SK-N-SH (cell line): Measurements from ENCODE around the gene BTBD10. TPM values are rescaled to one million over a fixed set of nuclear protein-coding genes. Genes with fewer than 3 reads are reported as not detected.

Source experiments
- CTCF ChIA-PET: fragments of 300-600, 350-600 bp; formaldehyde crosslinking; extraction: SDS; loops from one replicate; lab custom pipeline; 2021; lab: Yijun Ruan, JAX
- POLR2A ChIA-PET: fragments of 350-600 bp; sonication (Branson Sonifier 250); formaldehyde crosslinking; extraction: SDS; loops from one replicate; lab custom pipeline; 2020; ENCODE audit warnings: antibody characterized with exemption, inconsistent platforms; lab: Yijun Ruan, JAX
- DNase-seq: peaks from one replicate; pipeline ENCODE4 v3.0.0; 2012
- H2AFZ ChIP-seq: fragments of 200-600 bp; sonication (generic); 2 replicates; pipeline ENCODE4 v1.8.1; 2016; ENCODE audit warnings: antibody characterized with exemption, mild to moderate bottlenecking, low read depth
- H3F3A ChIP-seq: fragments of 200-600 bp; sonication (generic); replicated peaks from 2 replicates; pipeline ENCODE3; 2016; ENCODE audit warnings: antibody characterized with exemption, mild to moderate bottlenecking; ENCODE audit not compliant: insufficient read depth
- H3K27ac ChIP-seq, 2 experiments: fragments of 200-500 bp in 1 of 2; fragments of 200-600 bp in 1 of 2; sonication (Bioruptor generic) in 1 of 2; sonication (generic), shearing (Covaris generic) in 1 of 2; 2 replicates each; pipeline versions ENCODE4 v1.5.1 to v1.6.1; 2014 to 2016; ENCODE audit warnings: low read depth in 2 of 2, inconsistent platforms in 1 of 2, low read length in 1 of 2, mild to moderate bottlenecking in 1 of 2, mixed read lengths in 1 of 2
- H3K27me3 ChIP-seq: fragments of 200-600 bp; sonication (generic), shearing (Covaris generic); 2 replicates; pipeline ENCODE4 v1.6.1; 2016; ENCODE audit warnings: mixed run types; ENCODE audit not compliant: insufficient read depth
- H3K36me3 ChIP-seq, 2 experiments: fragments of 200-500 bp in 1 of 2; fragments of 200-600 bp in 1 of 2; sonication (Bioruptor generic) in 1 of 2; sonication (generic) in 1 of 2; replicated peaks in 1 of 2; 2 replicates each; pipeline versions ENCODE3 to v1.5.1; 2014 to 2016; ENCODE audit warnings: low read length in 1 of 2, mild to moderate bottlenecking in 1 of 2; ENCODE audit not compliant: insufficient read depth in 2 of 2, control insufficient read depth in 1 of 2
- H3K4me1 ChIP-seq, 2 experiments: fragments of 200-500 bp in 1 of 2; fragments of 200-600 bp in 1 of 2; sonication (Bioruptor generic) in 1 of 2; sonication (generic), shearing (Covaris generic) in 1 of 2; 2 replicates each; pipeline versions ENCODE4 v1.5.1 to v1.6.1; 2014 to 2016; ENCODE audit warnings: low read depth in 1 of 2, low read length in 1 of 2, mixed run types in 1 of 2; ENCODE audit not compliant: insufficient read depth in 2 of 2, control insufficient read depth in 1 of 2
- H3K4me2 ChIP-seq: fragments of 200-600 bp; sonication (generic), shearing (Covaris generic); 2 replicates; pipeline ENCODE4 v1.6.1; 2017; ENCODE audit warnings: mixed run types
- H3K4me3 ChIP-seq, 2 experiments: fragments of 200-500 bp in 1 of 2; fragments of 200-600 bp in 1 of 2; sonication (Bioruptor generic) in 1 of 2; sonication (generic), shearing (Covaris generic) in 1 of 2; 2 replicates each; pipeline versions ENCODE4 v1.5.1 to v1.8.1; 2014 to 2016; ENCODE audit warnings: low read depth in 2 of 2, inconsistent platforms in 1 of 2, low read length in 1 of 2, mild to moderate bottlenecking in 1 of 2, mixed read lengths in 1 of 2, moderate library complexity in 1 of 2
- H3K79me2 ChIP-seq: fragments of 200-600 bp; sonication (generic); 2 replicates; pipeline ENCODE4 v1.8.1; 2017; ENCODE audit warnings: mild to moderate bottlenecking; ENCODE audit not compliant: insufficient read depth
- H3K9ac ChIP-seq: fragments of 200-600 bp; sonication (generic); 2 replicates; pipeline ENCODE4 v1.6.1; 2017; ENCODE audit warnings: mixed run types
- H3K9me2 ChIP-seq: fragments of 200-600 bp; sonication (generic); 2 replicates; pipeline ENCODE4 v1.6.1; 2017; ENCODE audit warnings: mixed run types
- H3K9me3 ChIP-seq: fragments of 200-600 bp; sonication (generic); 2 replicates; pipeline ENCODE4 v1.6.1; 2017; ENCODE audit warnings: mixed run types, mild to moderate bottlenecking, moderate library complexity
- H4K20me1 ChIP-seq: fragments of 200-600 bp; sonication (generic); 2 replicates; pipeline ENCODE4 v1.6.1; 2017; ENCODE audit warnings: mild to moderate bottlenecking, mixed run types; ENCODE audit not compliant: insufficient read depth
- EZH2phosphoT487 ChIP-seq: fragments of 200-600 bp; sonication (generic); IDR thresholded peaks from 2 replicates; pipeline ENCODE4 v1.6.1; 2017; ENCODE audit warnings: low read depth, mixed run types, mild to moderate bottlenecking, antibody characterized with exemption, moderate library complexity, borderline replicate concordance
- FOSL2 ChIP-seq: IDR thresholded peaks from 2 replicates; pipeline ENCODE4 v1.4.0; 2012; ENCODE audit warnings: low read depth, mild to moderate bottlenecking, moderate library complexity, borderline replicate concordance
- FOXM1 ChIP-seq: IDR thresholded peaks from 2 replicates; pipeline ENCODE4 v1.4.0; 2012; ENCODE audit warnings: low read depth, mild to moderate bottlenecking
- GABPA ChIP-seq: IDR thresholded peaks from 2 replicates; pipeline ENCODE4 v1.4.0; 2012; ENCODE audit warnings: low read depth, mild to moderate bottlenecking
- JUND ChIP-seq: IDR thresholded peaks from 2 replicates; pipeline ENCODE4 v1.4.0; 2012
- NFIC ChIP-seq: IDR thresholded peaks from 2 replicates; pipeline ENCODE4 v1.4.0; 2012; ENCODE audit warnings: borderline replicate concordance
- NRF1 ChIP-seq: IDR thresholded peaks from 2 replicates; pipeline ENCODE4 v1.6.1; 2012; ENCODE audit warnings: low read depth, mild to moderate bottlenecking, low read length
- RAD21 ChIP-seq: IDR thresholded peaks from 2 replicates; pipeline ENCODE4 v1.6.1; 2012; ENCODE audit warnings: mild to moderate bottlenecking, low read length
- RFX5 ChIP-seq: IDR thresholded peaks from 2 replicates; pipeline ENCODE4 v1.6.1; 2012; ENCODE audit warnings: mild to moderate bottlenecking, improper control_type of control experiment, low read length
- SIN3A ChIP-seq: IDR thresholded peaks from 2 replicates; pipeline ENCODE4 v1.6.1; 2012; ENCODE audit warnings: low read depth, mild to moderate bottlenecking, low read length, moderate library complexity, borderline replicate concordance
- TCF12 ChIP-seq: IDR thresholded peaks from 2 replicates; pipeline ENCODE4 v1.4.0; 2012
- YY1 ChIP-seq: IDR thresholded peaks from 2 replicates; pipeline ENCODE4 v1.4.0; 2012; ENCODE audit warnings: low read depth, mild to moderate bottlenecking
- WGBS: methylation state at CpG from one replicate; pipeline ENCODE4 v1.1.6; 2017; ENCODE audit warnings: low lambda C conversion rate; 5-methylcytosine and 5-hydroxymethylcytosine counted together
- polyA plus RNA-seq, 3 experiments: library from polyadenylated mRNA; depleted of rRNA; stranded (reverse); fragments of >200 nt; gene quantifications; 2 replicates each; pipeline ENCODE4 v1.2.3, GENCODE V29; 2012
- TF ChIP-seq, protein P1 (sequence below): fragments of 200-600 bp; sonication (generic); IDR thresholded peaks from 2 replicates; pipeline ENCODE4 v1.6.1; 2017; ENCODE audit warnings: antibody characterized with exemption, mild to moderate bottlenecking, moderate library complexity
- TF ChIP-seq, protein P2 (sequence below): IDR thresholded peaks from 2 replicates; pipeline ENCODE4; 2012
- TF ChIP-seq, protein P3 (sequence below): fragments of 150-350 bp; IDR thresholded peaks from 2 replicates; pipeline ENCODE4 v1.6.1; 2017; ENCODE audit warnings: antibody characterized with exemption, low read length, low read depth, borderline replicate concordance
- TF ChIP-seq, protein P4 (sequence below): IDR thresholded peaks from 2 replicates; pipeline ENCODE4 v1.4.0; 2012; ENCODE audit warnings: low read depth, borderline replicate concordance

The BTBD10 gene
- polyA plus RNA-seq, 1 of the 3 experiments (the other 2 are of a cell fraction), result 23.0 TPM

DNA sequence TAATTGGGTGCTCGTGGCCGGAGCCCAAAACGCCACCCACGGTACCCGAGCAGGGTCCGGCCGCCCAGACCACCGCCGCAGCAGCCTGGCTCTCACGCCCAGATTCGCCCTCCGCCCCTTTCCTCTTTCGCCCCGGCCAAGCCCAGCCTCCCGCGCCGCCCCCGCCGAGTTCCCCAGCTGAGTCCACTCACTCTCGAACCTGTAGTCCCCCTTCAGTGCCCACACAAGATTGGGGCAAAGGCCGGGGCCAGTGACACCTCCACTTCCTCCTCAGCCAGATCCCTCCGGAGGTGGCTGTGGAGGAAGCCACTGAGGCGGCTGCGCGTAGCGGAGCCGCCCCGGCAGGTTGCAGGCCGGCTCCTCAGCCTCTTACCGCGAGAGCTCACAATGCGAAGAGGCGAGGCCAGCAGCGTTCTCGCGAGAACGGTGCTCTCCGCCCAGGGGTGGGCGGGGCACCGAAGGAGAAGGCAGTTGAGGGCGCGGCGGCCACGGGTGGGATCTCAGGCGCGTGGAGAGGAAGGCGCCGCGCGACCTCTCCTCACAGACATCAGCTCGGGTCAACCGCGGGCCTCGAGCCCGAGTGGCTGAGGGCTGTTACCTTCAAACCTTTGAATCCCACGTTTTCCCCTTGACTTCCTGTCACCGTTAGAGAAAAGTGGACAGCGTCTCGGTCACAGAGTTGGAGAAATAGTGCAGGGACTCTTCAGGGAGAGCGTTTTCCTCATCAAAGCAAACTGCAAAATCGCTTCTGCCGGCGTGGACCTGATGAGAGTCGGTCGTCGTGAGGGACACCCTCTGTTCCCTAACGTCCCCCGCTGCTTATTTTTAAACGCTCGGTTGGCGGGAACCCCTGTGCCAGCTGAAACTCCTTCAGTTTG, at the start of gene BTBD10 (continued):
- no peak for TF ChIP-seq FOSL2
- TF ChIP-seq SIN3A, result peak; percentile 99
- TF ChIP-seq, protein P1, sequence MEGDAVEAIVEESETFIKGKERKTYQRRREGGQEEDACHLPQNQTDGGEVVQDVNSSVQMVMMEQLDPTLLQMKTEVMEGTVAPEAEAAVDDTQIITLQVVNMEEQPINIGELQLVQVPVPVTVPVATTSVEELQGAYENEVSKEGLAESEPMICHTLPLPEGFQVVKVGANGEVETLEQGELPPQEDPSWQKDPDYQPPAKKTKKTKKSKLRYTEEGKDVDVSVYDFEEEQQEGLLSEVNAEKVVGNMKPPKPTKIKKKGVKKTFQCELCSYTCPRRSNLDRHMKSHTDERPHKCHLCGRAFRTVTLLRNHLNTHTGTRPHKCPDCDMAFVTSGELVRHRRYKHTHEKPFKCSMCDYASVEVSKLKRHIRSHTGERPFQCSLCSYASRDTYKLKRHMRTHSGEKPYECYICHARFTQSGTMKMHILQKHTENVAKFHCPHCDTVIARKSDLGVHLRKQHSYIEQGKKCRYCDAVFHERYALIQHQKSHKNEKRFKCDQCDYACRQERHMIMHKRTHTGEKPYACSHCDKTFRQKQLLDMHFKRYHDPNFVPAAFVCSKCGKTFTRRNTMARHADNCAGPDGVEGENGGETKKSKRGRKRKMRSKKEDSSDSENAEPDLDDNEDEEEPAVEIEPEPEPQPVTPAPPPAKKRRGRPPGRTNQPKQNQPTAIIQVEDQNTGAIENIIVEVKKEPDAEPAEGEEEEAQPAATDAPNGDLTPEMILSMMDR, result no peak
- no peak for TF ChIP-seq JUND
- TF ChIP-seq NRF1, result peak; percentile 61; the same call in 1 of the 2 replicates
- TF ChIP-seq RFX5, result no peak
- TF ChIP-seq RAD21, result no peak
- peak; percentile 86; the same call in 1 of the 2 replicates for TF ChIP-seq FOXM1
- no peak for TF ChIP-seq YY1
- no peak for TF ChIP-seq TCF12
- TF ChIP-seq NFIC, result no peak; the same call in 1 of the 2 replicates
- TF ChIP-seq, protein P2, sequence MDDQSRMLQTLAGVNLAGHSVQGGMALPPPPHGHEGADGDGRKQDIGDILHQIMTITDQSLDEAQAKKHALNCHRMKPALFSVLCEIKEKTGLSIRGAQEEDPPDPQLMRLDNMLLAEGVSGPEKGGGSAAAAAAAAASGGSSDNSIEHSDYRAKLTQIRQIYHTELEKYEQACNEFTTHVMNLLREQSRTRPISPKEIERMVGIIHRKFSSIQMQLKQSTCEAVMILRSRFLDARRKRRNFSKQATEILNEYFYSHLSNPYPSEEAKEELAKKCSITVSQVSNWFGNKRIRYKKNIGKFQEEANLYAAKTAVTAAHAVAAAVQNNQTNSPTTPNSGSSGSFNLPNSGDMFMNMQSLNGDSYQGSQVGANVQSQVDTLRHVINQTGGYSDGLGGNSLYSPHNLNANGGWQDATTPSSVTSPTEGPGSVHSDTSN, result no peak

DNA sequence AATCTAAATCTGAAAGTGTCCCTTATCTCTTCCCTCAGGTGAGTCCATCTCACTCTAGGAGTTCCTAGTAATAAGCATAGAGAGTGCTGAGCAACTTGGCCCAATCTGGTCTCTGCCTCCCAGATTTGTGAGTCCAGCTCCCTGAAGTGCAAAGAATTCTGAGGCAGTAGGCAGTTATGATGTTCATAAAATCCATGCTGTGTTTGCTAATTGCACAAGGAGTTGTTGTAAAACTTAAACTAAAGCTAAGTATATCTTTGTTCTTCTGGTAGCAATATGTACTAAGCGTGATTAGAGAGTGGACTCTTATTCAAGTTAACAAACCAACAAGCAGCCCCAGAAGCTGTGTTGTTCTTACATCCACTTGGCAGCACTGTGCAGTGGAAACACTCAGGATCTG, 40.4 kb upstream of the BTBD10 start:
- POLR2A ChIA-PET, result no interaction called here
- H3K27me3 ChIP-seq, result no peaks in the 10 kb centered on the region
- TF ChIP-seq GABPA (no peak), EZH2phosphoT487 (no peak)
- TF ChIP-seq, protein P3, sequence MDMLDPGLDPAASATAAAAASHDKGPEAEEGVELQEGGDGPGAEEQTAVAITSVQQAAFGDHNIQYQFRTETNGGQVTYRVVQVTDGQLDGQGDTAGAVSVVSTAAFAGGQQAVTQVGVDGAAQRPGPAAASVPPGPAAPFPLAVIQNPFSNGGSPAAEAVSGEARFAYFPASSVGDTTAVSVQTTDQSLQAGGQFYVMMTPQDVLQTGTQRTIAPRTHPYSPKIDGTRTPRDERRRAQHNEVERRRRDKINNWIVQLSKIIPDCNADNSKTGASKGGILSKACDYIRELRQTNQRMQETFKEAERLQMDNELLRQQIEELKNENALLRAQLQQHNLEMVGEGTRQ, result no peak
- TF ChIP-seq, protein P4, sequence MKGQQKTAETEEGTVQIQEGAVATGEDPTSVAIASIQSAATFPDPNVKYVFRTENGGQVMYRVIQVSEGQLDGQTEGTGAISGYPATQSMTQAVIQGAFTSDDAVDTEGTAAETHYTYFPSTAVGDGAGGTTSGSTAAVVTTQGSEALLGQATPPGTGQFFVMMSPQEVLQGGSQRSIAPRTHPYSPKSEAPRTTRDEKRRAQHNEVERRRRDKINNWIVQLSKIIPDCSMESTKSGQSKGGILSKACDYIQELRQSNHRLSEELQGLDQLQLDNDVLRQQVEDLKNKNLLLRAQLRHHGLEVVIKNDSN, result no peak
- TF ChIP-seq, all 33 proteins: peak for 0
- CTCF ChIA-PET, result interaction anchor here (1.3 kb wide), 1 partner anchor 293 kb away, joined by 3 read pairs; no protein-coding TSS in a partner anchor
- Histone ChIP-seq H3K9me2 (no peaks in the 10 kb centered on the region), H3K9me3 (no peaks in the 10 kb centered on the region), H2AFZ (no peak overlapping the region), H3K27ac (no peak overlapping the region), H4K20me1 (no peaks in the 10 kb centered on the region), H3K79me2 (no peaks in the 10 kb centered on the region), H3K4me2 (no peak overlapping the region), H3F3A (no peaks in the 10 kb centered on the region), H3K4me3 (no peak overlapping the region), H3K36me3 (no peaks in the 10 kb centered on the region), H3K4me1 (no peaks in the 10 kb centered on the region), H3K9ac (no peak overlapping the region)
- DNase-seq, result no peak
- WGBS, result 33% methylated on average over 1 of the region's 1 CpG
